LHCN-M2 (cell line): Measurements from ENCODE around the gene HSD17B8. TPM values are rescaled to one million over a fixed set of nuclear protein-coding genes. Genes with fewer than 3 reads are reported as not detected.

ENCODE experiments used
- DNase-seq: peaks from one replicate; pipeline ENCODE4 v3.0.0-alpha.2; 2012; ENCODE audit warnings: low read depth
- polyA plus RNA-seq: library from polyadenylated mRNA; unstranded; fragments of >200 nt; gene quantifications from one replicate; pipeline ENCODE4 v1.2.1, GENCODE V29; 2012; ENCODE audit warnings: missing spikeins
- total RNA-seq: library from RNA; depleted of rRNA; stranded (reverse); fragments of >200 nt; gene quantifications from 2 replicates; pipeline ENCODE4 v1.2.3, GENCODE V29; 2014; rRNA removed

Gene HSD17B8
- 7.9 and 9.1 TPM in 2 replicates for total RNA-seq
- polyA plus RNA-seq, result 6.5 TPM

- DNase-seq, result peak; percentile 82
Measured at GRCh38 chr6:33204415-33205190, at the start of gene HSD17B8. Gene HSD17B8 (plus strand): TSS chr6:33204655. CDS start chr6:33204669, 14 bp downstream.

GRCh38 chr6:33156561-33156960 lies 47.9 kb upstream of the HSD17B8 start:
- peak; percentile 96 for DNase-seq

- no peak for DNase-seq
Measured at GRCh38 chr6:33156964-33157363, 47.5 kb upstream of the HSD17B8 start.

GRCh38 chr6:33160096-33160495 lies 44.4 kb upstream of the HSD17B8 start:
- no peak for DNase-seq

GRCh38 chr6:33160728-33161344 lies 43.6 kb upstream of the HSD17B8 start:
- peak; percentile 99 for DNase-seq

- peak; percentile 72 for DNase-seq
Measured at GRCh38 chr6:33161354-33162331, 42.8 kb upstream of the HSD17B8 start.

GRCh38 chr6:33163540-33163939 lies 40.9 kb upstream of the HSD17B8 start:
- no peak for DNase-seq

- DNase-seq, result no peak
Measured at GRCh38 chr6:33164176-33164575, 40.3 kb upstream of the HSD17B8 start.

GRCh38 chr6:33164665-33165373 lies 39.6 kb upstream of the HSD17B8 start:
- DNase-seq, result no peak

GRCh38 chr6:33165581-33166258 lies 38.7 kb upstream of the HSD17B8 start:
- DNase-seq, result no peak

- no peak for DNase-seq
Measured at GRCh38 chr6:33166363-33166762, 38.1 kb upstream of the HSD17B8 start.

- no peak for DNase-seq
Measured at GRCh38 chr6:33166811-33167210, 37.6 kb upstream of the HSD17B8 start.

- DNase-seq, result no peak
Measured at GRCh38 chr6:33167374-33168283, 36.8 kb upstream of the HSD17B8 start.

GRCh38 chr6:33168284-33168601 lies 36.2 kb upstream of the HSD17B8 start:
- DNase-seq, result no peak

- DNase-seq, result no peak
Measured at GRCh38 chr6:33168639-33169038, 35.8 kb upstream of the HSD17B8 start.

GRCh38 chr6:33169291-33170175 lies 34.9 kb upstream of the HSD17B8 start:
- DNase-seq, result no peak

GRCh38 chr6:33170176-33171015 lies 34.1 kb upstream of the HSD17B8 start:
- no peak for DNase-seq
